Measurements from ENCODE around the gene IFI27. TPM values are rescaled to one million over a fixed set of nuclear protein-coding genes. Genes with fewer than 3 reads are reported as not detected.
A peak's percentile ranks its signal among the peaks of the same experiment; 100 is the strongest.

IFI27 gene
- total and polyA plus RNA-seq, 4 donors, result 94.1 to 883 (median 378) TPM

DNA sequence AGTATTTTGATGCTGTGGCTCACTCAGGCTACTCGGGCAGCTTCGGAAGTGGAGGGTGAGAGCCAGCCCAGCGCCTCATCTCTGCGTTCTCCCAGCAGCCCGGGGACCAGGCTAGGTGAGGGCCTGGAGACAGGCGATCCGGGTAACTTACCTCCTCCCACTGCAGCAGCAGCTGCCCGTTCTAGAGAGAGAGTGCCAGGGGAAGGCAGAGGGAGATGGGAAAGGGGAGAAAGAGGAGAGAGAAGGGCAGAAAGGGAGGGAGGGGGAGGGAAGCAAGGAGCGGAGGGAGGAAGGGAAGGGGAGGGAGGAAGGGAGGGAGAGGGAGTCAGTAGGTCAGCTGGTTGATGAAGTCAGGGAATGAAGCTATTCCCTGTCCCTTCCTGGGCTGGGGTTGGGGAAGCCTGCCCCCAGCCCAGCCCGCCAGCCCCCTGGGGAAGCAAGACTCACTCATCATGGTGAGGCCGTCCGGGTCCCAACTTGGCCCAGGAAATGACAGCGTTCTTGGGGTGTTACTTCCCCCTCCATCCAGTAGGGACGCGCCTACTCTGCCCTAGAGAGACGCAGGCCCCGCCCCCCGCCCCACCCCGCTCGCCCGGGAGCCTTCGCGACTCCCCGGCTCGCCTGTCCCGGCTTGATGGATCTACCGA lies 18.7 kb downstream of the IFI27 start, which contains the start of gene IFI27L2:
Gene IFI27L2, minus strand, starts transcription at position 494 of the 647 bp plus-strand sequence. Its CDS starts 40 bp downstream, at position 454.
- H3K4me3 ChIP-seq, result peak within 1 kb of the TSS; percentile 68
- ATAC-seq (ENCODE audit: insufficient read depth, low FRiP score) (peak; percentile 85), DNase-seq (peak; percentile 89 to 93 (median 91))
- WGBS, 2 donors, result 1% methylated on average over 26 to 27 of the region's 27 CpGs
- peaks cover 0 to 18% (median 5%) of the 10 kb centered on the region in 5 donors for H3K4me1 ChIP-seq (ENCODE audit: control insufficient read depth in 5 of 5, insufficient read depth in 5 of 5, low read length in 5 of 5)
- H3K36me3 ChIP-seq (ENCODE audit: control insufficient read depth in 4 of 4, insufficient read depth in 4 of 4, low read length in 4 of 4), result peaks cover 0 to 6% (median 0%) of the 10 kb centered on the region in 4 donors
- no peaks in the 10 kb centered on the region for H3K9me3 ChIP-seq (ENCODE audit: control insufficient read depth in 4 of 4, insufficient read depth in 3 of 4, low read length in 3 of 4)
- peak within 1 kb of the TSS in 1 of 2 donors; percentile 46 for H3K9ac ChIP-seq (ENCODE audit: insufficient read depth in 1 of 2, low read length in 2 of 2)
- TF ChIP-seq, protein P1, sequence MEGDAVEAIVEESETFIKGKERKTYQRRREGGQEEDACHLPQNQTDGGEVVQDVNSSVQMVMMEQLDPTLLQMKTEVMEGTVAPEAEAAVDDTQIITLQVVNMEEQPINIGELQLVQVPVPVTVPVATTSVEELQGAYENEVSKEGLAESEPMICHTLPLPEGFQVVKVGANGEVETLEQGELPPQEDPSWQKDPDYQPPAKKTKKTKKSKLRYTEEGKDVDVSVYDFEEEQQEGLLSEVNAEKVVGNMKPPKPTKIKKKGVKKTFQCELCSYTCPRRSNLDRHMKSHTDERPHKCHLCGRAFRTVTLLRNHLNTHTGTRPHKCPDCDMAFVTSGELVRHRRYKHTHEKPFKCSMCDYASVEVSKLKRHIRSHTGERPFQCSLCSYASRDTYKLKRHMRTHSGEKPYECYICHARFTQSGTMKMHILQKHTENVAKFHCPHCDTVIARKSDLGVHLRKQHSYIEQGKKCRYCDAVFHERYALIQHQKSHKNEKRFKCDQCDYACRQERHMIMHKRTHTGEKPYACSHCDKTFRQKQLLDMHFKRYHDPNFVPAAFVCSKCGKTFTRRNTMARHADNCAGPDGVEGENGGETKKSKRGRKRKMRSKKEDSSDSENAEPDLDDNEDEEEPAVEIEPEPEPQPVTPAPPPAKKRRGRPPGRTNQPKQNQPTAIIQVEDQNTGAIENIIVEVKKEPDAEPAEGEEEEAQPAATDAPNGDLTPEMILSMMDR (IDR thresholded peaks at IDR 0.05; ENCODE audit: control extremely low read depth, extremely low read depth), result peak; percentile 11
- peaks cover 0 to 2% (median 0%) of the 10 kb centered on the region in 3 donors for H3K27me3 ChIP-seq (ENCODE audit: control insufficient read depth in 3 of 3, insufficient read depth in 3 of 3, low read length in 2 of 3)
- peak within 1 kb of the TSS; percentile 88 to 92 for H3K27ac ChIP-seq (ENCODE audit: low read depth in 1 of 2, low read length in 1 of 2)

DNA sequence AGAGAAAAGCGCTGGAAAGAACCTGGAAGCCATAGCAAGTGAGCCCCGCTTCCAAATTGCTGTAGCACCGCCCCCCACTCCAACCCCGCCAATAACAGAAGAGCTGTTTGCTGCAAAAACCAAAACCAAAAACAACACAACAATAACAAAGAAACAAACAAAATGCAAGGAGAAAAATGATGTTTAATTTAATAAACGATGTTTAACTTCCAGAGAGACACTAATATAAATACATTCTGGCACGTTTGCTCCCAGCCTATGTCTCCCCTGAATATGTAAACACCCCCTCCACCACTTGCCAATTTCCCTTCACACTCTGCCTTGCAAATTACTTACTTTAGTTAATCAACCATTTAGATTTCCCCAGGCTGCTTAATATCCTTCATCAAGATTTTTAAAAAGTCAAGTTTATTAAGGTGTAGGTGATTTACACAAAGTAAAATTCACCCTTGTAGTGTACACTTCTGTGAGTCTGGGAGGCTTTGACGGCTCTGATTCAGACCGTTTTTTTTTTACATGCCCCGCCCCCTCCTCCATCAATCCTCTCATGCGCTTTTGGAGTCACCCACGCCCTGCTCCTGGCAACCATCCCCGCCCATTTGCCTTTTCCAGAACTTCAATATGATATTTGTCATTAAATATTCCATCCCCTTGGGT lies 19.4 kb downstream of the IFI27 start:
- Histone ChIP-seq H3K36me3 (ENCODE audit: control insufficient read depth in 4 of 4, insufficient read depth in 4 of 4, low read length in 4 of 4) (peaks cover 0 to 6% (median 0%) of the 10 kb centered on the region in 4 donors), H3K27me3 (ENCODE audit: control insufficient read depth in 3 of 3, insufficient read depth in 3 of 3, low read length in 2 of 3) (peaks cover 0 to 2% (median 2%) of the 10 kb centered on the region in 3 donors), H3K27ac (ENCODE audit: low read depth in 1 of 2, low read length in 1 of 2) (peak overlapping the region in 1 of 2 donors; percentile 88), H3K9me3 (ENCODE audit: control insufficient read depth in 4 of 4, insufficient read depth in 3 of 4, low read length in 3 of 4) (no peaks in the 10 kb centered on the region), H3K4me1 (ENCODE audit: control insufficient read depth in 5 of 5, insufficient read depth in 5 of 5, low read length in 5 of 5) (peaks cover 0 to 18% (median 5%) of the 10 kb centered on the region in 5 donors), H3K9ac (ENCODE audit: insufficient read depth in 1 of 2, low read length in 2 of 2) (peak overlapping the region in 1 of 2 donors; percentile 45), H3K4me3 (peak overlapping the region; percentile 24)
- DNase-seq (peak; percentile 31 to 77 (median 67)), ATAC-seq (ENCODE audit: insufficient read depth, low FRiP score) (peak; percentile 60)
- 0 to 2% methylated on average over 12 of the region's 12 CpGs for WGBS, 2 donors
- TF ChIP-seq, protein P1 (IDR thresholded peaks at IDR 0.05; ENCODE audit: control extremely low read depth, extremely low read depth), result no peak

DNA sequence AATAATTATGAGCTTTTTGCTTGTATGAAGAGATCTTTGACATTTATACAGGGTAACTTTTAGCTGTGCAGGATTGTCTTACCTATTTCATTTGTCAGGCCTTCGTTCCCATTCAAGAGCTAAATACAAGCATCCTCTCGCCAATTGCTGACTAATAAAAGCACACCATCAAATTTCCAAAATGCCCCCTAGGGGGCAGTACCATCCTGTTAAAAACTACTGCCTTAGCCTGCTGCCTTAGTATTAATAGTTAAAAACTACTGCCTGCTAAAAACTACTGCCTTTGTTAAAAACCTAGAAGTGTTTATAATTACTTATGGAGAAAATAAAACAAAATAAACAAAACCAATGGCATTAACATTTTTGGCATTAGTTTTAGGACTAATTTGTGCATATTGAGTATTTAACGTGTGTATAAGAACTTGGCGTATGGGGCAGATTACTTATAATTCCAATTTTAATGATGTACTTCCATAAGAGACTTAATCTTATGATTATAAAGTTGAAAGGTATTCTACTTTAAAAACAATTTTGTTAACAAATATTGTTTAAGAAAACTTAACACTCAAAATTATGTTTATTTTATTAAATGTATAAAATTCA lies 21.9 kb downstream of the IFI27 start:
- no peak overlapping the region for H3K9ac ChIP-seq (ENCODE audit: insufficient read depth in 1 of 2, low read length in 2 of 2)
- H3K36me3 ChIP-seq (ENCODE audit: control insufficient read depth in 4 of 4, insufficient read depth in 4 of 4, low read length in 4 of 4), result no peaks in the 10 kb centered on the region
- peaks cover 0 to 1% (median 0%) of the 10 kb centered on the region in 4 donors for H3K9me3 ChIP-seq (ENCODE audit: control insufficient read depth in 4 of 4, insufficient read depth in 3 of 4, low read length in 3 of 4)
- H3K4me3 ChIP-seq, result no peak overlapping the region
- H3K27me3 ChIP-seq (ENCODE audit: control insufficient read depth in 3 of 3, insufficient read depth in 3 of 3, low read length in 2 of 3), result peaks cover 0 to 2% (median 2%) of the 10 kb centered on the region in 3 donors
- ATAC-seq (ENCODE audit: insufficient read depth, low FRiP score) (no peak), DNase-seq (peak; percentile 52 to 84 (median 79))
- TF ChIP-seq, protein P1 (IDR thresholded peaks at IDR 0.05; ENCODE audit: control extremely low read depth, extremely low read depth), result peak; percentile 63
- 42 to 50% methylated on average over 4 of the region's 4 CpGs for WGBS, 2 donors
- H3K27ac ChIP-seq (ENCODE audit: low read depth in 1 of 2, low read length in 1 of 2), result no peak overlapping the region
- peaks cover 0 to 18% (median 5%) of the 10 kb centered on the region in 5 donors for H3K4me1 ChIP-seq (ENCODE audit: control insufficient read depth in 5 of 5, insufficient read depth in 5 of 5, low read length in 5 of 5)
